A549 (cell line): ENCODE results near the gene ESRRG. TPM values are rescaled to one million over a fixed set of nuclear protein-coding genes. Genes with fewer than 3 reads are reported as not detected.
A peak's percentile ranks its signal among the peaks of the same experiment; 100 is the strongest.
"Not testable (repeated sequence)": the region's sequence is repeated elsewhere in the genome, so short reads cannot be mapped to it uniquely, and the experiment has no call there.

ENCODE experiments used
- ATAC-seq, 2 experiments: fragments of 200-7000 bp in 1 of 2; fragments of >200 bp in 1 of 2; cut with Nextera tagmentation in 1 of 2; cut with Tn5 transposase in 1 of 2; 3 replicates each; pipeline versions ENCODE4 v1.8.0 to v1.9.1; 2018 to 2020; ENCODE audit warnings: mild to moderate bottlenecking in 1 of 2, moderate library complexity in 1 of 2
- CTCF ChIA-PET: fragments of 300-600 bp; sonication (Branson Sonifier 250); formaldehyde crosslinking; extraction: SDS; loops from one replicate; lab custom pipeline; 2021; ENCODE audit warnings: antibody characterized with exemption, inconsistent platforms; lab: Yijun Ruan, JAX
- POLR2A ChIA-PET: fragments of 350-600 bp; formaldehyde crosslinking; extraction: SDS; loops from one replicate; lab custom pipeline; 2021; ENCODE audit warnings: antibody characterized with exemption, inconsistent platforms; lab: Yijun Ruan, JAX
- DNase-seq, 2 experiments: peaks; one replicate each; pipeline versions ENCODE4 v3.0.0 to v3.0.0-alpha.2; 2011 to 2016; ENCODE audit warnings: low read depth in 1 of 2, low spot score in 1 of 2
- FAIRE-seq: peaks from 2 replicates; lab custom pipeline; 2011; peaks lifted over from hg19 to GRCh38; lab: Jason Lieb, UNC
- H3K27ac ChIP-seq, 2 experiments: fragments of >200 bp; sonication (Bioruptor Twin); formaldehyde crosslinking; 3 replicates each; pipeline ENCODE4 v1.5.1; 2016 to 2017
- H3K4me1 ChIP-seq: fragments of >200 bp; sonication (Bioruptor Twin); formaldehyde crosslinking; 3 replicates; pipeline ENCODE4 v1.6.1; 2016
- H3K4me2 ChIP-seq: fragments of >200 bp; sonication (Bioruptor Twin); formaldehyde crosslinking; 3 replicates; pipeline ENCODE4 v1.6.1; 2016
- H3K4me3 ChIP-seq: fragments of >200 bp; sonication (Bioruptor Twin); formaldehyde crosslinking; 3 replicates; pipeline ENCODE4 v1.5.1; 2016
- H3K9me3 ChIP-seq: fragments of >200 bp; sonication (Bioruptor Twin); formaldehyde crosslinking; 3 replicates; pipeline ENCODE4 v1.6.1; 2016
- CBX8 ChIP-seq: fragments of 200-600 bp; sonication (generic); IDR thresholded peaks from 2 replicates; pipeline ENCODE4 v1.6.1; 2016
- CEBPB ChIP-seq, 2 experiments: fragments of >200 bp in 1 of 2; sonication (Bioruptor Twin) in 1 of 2; formaldehyde crosslinking in 1 of 2; IDR thresholded peaks; 2 replicates each; pipeline ENCODE4 v1.6.1; 2012 to 2016
- CHD4 ChIP-seq: fragments of 200-600 bp; sonication (generic); IDR thresholded peaks from 2 replicates; pipeline ENCODE4 v1.6.1; 2016; ENCODE audit warnings: antibody characterized with exemption, mild to moderate bottlenecking, borderline replicate concordance
- ESRRA ChIP-seq: fragments of 150-350 bp; IDR thresholded peaks from 2 replicates; pipeline ENCODE4 v1.6.1; 2014; ENCODE audit warnings: mild to moderate bottlenecking, low read length, borderline replicate concordance
- FOSB ChIP-seq: fragments of 250-450 bp; sonication (Bioruptor Pico); IDR thresholded peaks from 2 replicates; pipeline ENCODE4 v1.5.0; 2020; ENCODE audit warnings: mild to moderate bottlenecking, moderate library complexity
- GATA3 ChIP-seq: IDR thresholded peaks from 2 replicates; pipeline ENCODE4 v1.6.1; 2012; ENCODE audit warnings: borderline replicate concordance
- HOXA7 ChIP-seq: fragments of 250-450 bp; sonication (Bioruptor Pico); IDR thresholded peaks from 2 replicates; pipeline ENCODE4 v1.5.0; 2020; ENCODE audit warnings: mild to moderate bottlenecking, moderate library complexity
- HOXB13 ChIP-seq: fragments of 250-450 bp; sonication (Bioruptor Pico); IDR thresholded peaks from 2 replicates; pipeline ENCODE4 v1.5.0; 2020; ENCODE audit warnings: low read depth, mild to moderate bottlenecking, moderate library complexity
- HOXB5 ChIP-seq: fragments of 250-450 bp; sonication (Bioruptor Pico); IDR thresholded peaks from 2 replicates; pipeline ENCODE4 v1.5.0; 2020; ENCODE audit warnings: mild to moderate bottlenecking, moderate library complexity
- JUN ChIP-seq, 2 experiments: fragments of >200 bp; sonication (Bioruptor Twin); formaldehyde crosslinking; IDR thresholded peaks; 2 replicates in 1 of 2; 3 replicates in 1 of 2; pipeline ENCODE4 v1.6.1; 2016 to 2017
- KDM1A ChIP-seq: fragments of 200-600 bp; sonication (generic); IDR thresholded peaks from 2 replicates; pipeline ENCODE4 v1.6.1; 2016; ENCODE audit warnings: low read depth, mild to moderate bottlenecking
- KDM5A ChIP-seq: fragments of 200-600 bp; sonication (generic); IDR thresholded peaks from 2 replicates; pipeline ENCODE4 v1.6.1; 2016; ENCODE audit warnings: antibody characterized with exemption, mild to moderate bottlenecking
- MAZ ChIP-seq: fragments of 150-350 bp; IDR thresholded peaks from 2 replicates; pipeline ENCODE4 v1.6.1; 2014; ENCODE audit warnings: antibody characterized with exemption, low read depth, low read length, borderline replicate concordance
- NFE2L2 ChIP-seq: fragments of 150-350 bp; conservative IDR thresholded peaks from 2 replicates; pipeline ENCODE4 v1.6.1; 2014; ENCODE audit warnings: low read length
- NR3C1 ChIP-seq: fragments of >200 bp; sonication (Bioruptor Twin); formaldehyde crosslinking; IDR thresholded peaks from 3 replicates; pipeline ENCODE4 v1.6.1; 2017
- POLR2A ChIP-seq: IDR thresholded peaks from 2 replicates; pipeline ENCODE4 v1.6.1; 2012; ENCODE audit warnings: mild to moderate bottlenecking, low read length
- RARB ChIP-seq: fragments of 250-450 bp; sonication (Bioruptor Pico); IDR thresholded peaks from 2 replicates; pipeline ENCODE4 v1.8.0; 2021; ENCODE audit warnings: mild to moderate bottlenecking, moderate library complexity
- RFX5 ChIP-seq: fragments of 450-650 bp; IDR thresholded peaks from 2 replicates; pipeline ENCODE4 v1.7.1; 2014; ENCODE audit warnings: antibody characterized with exemption, mild to moderate bottlenecking, moderate library complexity
- RNF2 ChIP-seq: fragments of 200-600 bp; sonication (generic); IDR thresholded peaks from 2 replicates; pipeline ENCODE4 v1.6.1; 2016; ENCODE audit warnings: low read depth, mild to moderate bottlenecking, antibody characterized with exemption, moderate library complexity, borderline replicate concordance
- ZFP36 ChIP-seq: fragments of 450-650 bp; IDR thresholded peaks from 2 replicates; pipeline ENCODE4 v1.6.1; 2014; ENCODE audit warnings: borderline replicate concordance; ENCODE audit not compliant: partially characterized antibody
- WGBS: methylation state at CpG from one replicate; pipeline ENCODE4 v1.1.6; 2017; ENCODE audit errors: missing lambda C conversion rate; 5-methylcytosine and 5-hydroxymethylcytosine counted together
- polyA plus RNA-seq, 4 experiments: library from polyadenylated mRNA; depleted of rRNA in 3 of 4; stranded (reverse); fragments of >200 nt; fragmentation: RNase III in 1 of 4; extraction: RNeasy Plus Mini Kit Qiagen cat#74134 plus additional on column Dnase treatment in 1 of 4; gene quantifications; 2 replicates in 3 of 4; 3 replicates in 1 of 4; pipeline ENCODE4 v1.2.3, GENCODE V29; 2011 to 2017
- TF ChIP-seq, protein P1 (sequence below): fragments of 200-600 bp; sonication (generic); IDR thresholded peaks from 2 replicates; pipeline ENCODE4 v1.6.1; 2016; ENCODE audit warnings: antibody characterized with exemption, mild to moderate bottlenecking, moderate library complexity
- TF ChIP-seq, protein P2 (sequence below): fragments of >200 bp; sonication (Bioruptor Twin); formaldehyde crosslinking; IDR thresholded peaks from 2 replicates; pipeline ENCODE4 v1.6.1; 2016
- TF ChIP-seq, protein P3 (sequence below): fragments of 250-450 bp; sonication (Bioruptor Pico); IDR thresholded peaks from 2 replicates; pipeline ENCODE4 v1.5.0; 2020; ENCODE audit warnings: low read depth, mild to moderate bottlenecking, moderate library complexity
- TF ChIP-seq, protein P4 (sequence below): IDR thresholded peaks from 2 replicates; pipeline ENCODE4 v1.6.1; 2012
- TF ChIP-seq, protein P5 (sequence below): IDR thresholded peaks from 2 replicates; pipeline ENCODE4 v1.6.1; 2012; ENCODE audit warnings: low read depth, borderline replicate concordance

The ESRRG gene
- polyA plus RNA-seq, 2 of the 4 experiments (the other 2 are of a cell fraction), result 0.09 TPM; not detected in 1

DNA sequence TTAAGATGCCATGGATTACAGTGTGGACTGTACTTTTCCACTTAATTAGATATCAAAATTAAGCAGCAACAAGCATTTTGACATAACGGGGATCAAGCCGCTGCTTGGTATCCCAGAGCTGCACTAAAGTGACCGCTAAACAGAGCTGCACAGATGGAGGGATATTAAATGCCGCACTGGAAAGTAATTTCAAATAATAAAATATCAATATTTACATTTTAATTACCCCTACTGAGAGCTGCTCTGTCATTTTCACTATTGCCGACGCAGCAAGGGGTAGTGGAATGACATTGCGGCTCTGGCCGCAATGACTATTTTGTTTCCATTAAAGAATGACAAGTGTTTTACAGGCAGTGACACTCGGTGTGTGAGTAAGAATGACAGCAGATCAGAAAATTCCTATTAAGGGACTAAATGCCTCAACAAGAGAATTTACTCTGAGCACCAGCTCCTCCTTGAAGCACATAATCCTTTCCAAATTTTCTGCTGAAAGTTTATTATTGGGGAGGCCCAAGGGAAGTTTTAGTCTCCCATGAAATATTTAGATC, 190.9 kb downstream of the ESRRG start:
- Histone ChIP-seq H3K9me3 (no peaks in the 10 kb centered on the region), H3K4me2 (no peak overlapping the region), H3K4me1 (no peaks in the 10 kb centered on the region), H3K4me3 (no peak overlapping the region), H3K27ac (no peak overlapping the region)
- TF ChIP-seq HOXB13, result no peak
- no peak for TF ChIP-seq CEBPB (IDR thresholded peaks at IDR 0.05)
- TF ChIP-seq, protein P1, sequence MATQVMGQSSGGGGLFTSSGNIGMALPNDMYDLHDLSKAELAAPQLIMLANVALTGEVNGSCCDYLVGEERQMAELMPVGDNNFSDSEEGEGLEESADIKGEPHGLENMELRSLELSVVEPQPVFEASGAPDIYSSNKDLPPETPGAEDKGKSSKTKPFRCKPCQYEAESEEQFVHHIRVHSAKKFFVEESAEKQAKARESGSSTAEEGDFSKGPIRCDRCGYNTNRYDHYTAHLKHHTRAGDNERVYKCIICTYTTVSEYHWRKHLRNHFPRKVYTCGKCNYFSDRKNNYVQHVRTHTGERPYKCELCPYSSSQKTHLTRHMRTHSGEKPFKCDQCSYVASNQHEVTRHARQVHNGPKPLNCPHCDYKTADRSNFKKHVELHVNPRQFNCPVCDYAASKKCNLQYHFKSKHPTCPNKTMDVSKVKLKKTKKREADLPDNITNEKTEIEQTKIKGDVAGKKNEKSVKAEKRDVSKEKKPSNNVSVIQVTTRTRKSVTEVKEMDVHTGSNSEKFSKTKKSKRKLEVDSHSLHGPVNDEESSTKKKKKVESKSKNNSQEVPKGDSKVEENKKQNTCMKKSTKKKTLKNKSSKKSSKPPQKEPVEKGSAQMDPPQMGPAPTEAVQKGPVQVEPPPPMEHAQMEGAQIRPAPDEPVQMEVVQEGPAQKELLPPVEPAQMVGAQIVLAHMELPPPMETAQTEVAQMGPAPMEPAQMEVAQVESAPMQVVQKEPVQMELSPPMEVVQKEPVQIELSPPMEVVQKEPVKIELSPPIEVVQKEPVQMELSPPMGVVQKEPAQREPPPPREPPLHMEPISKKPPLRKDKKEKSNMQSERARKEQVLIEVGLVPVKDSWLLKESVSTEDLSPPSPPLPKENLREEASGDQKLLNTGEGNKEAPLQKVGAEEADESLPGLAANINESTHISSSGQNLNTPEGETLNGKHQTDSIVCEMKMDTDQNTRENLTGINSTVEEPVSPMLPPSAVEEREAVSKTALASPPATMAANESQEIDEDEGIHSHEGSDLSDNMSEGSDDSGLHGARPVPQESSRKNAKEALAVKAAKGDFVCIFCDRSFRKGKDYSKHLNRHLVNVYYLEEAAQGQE, result no peak
- TF ChIP-seq, protein P2, sequence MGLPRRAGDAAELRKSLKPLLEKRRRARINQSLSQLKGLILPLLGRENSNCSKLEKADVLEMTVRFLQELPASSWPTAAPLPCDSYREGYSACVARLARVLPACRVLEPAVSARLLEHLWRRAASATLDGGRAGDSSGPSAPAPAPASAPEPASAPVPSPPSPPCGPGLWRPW, result no peak
- no peak for TF ChIP-seq ZFP36
- TF ChIP-seq HOXA7 (CRISPR knock-in tag), result no peak
- no peak for TF ChIP-seq HOXB5 (CRISPR knock-in tag)
- no peak for TF ChIP-seq KDM5A
- TF ChIP-seq, protein P3, sequence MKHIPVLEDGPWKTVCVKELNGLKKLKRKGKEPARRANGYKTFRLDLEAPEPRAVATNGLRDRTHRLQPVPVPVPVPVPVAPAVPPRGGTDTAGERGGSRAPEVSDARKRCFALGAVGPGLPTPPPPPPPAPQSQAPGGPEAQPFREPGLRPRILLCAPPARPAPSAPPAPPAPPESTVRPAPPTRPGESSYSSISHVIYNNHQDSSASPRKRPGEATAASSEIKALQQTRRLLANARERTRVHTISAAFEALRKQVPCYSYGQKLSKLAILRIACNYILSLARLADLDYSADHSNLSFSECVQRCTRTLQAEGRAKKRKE (CRISPR knock-in tag), result no peak
- TF ChIP-seq NR3C1, result no peak
- TF ChIP-seq, protein P4, sequence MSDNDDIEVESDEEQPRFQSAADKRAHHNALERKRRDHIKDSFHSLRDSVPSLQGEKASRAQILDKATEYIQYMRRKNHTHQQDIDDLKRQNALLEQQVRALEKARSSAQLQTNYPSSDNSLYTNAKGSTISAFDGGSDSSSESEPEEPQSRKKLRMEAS, result no peak
- no peak for TF ChIP-seq NFE2L2
- no peak for TF ChIP-seq CBX8
- no peak for TF ChIP-seq POLR2A
- no peak for TF ChIP-seq JUN (IDR thresholded peaks at IDR 0.05)
- no peak for TF ChIP-seq RFX5
- no peak for TF ChIP-seq KDM1A
- FAIRE-seq (no peak), ATAC-seq (no peak), DNase-seq (no peak)
- ChIA-PET CTCF (interaction anchor here (0.9 kb wide), 1 partner anchor 18 kb away, joined by 3 read pairs; no protein-coding TSS in a partner anchor), POLR2A (no interaction called here)
- 90% methylated on average over 9 of the region's 9 CpGs for WGBS

DNA sequence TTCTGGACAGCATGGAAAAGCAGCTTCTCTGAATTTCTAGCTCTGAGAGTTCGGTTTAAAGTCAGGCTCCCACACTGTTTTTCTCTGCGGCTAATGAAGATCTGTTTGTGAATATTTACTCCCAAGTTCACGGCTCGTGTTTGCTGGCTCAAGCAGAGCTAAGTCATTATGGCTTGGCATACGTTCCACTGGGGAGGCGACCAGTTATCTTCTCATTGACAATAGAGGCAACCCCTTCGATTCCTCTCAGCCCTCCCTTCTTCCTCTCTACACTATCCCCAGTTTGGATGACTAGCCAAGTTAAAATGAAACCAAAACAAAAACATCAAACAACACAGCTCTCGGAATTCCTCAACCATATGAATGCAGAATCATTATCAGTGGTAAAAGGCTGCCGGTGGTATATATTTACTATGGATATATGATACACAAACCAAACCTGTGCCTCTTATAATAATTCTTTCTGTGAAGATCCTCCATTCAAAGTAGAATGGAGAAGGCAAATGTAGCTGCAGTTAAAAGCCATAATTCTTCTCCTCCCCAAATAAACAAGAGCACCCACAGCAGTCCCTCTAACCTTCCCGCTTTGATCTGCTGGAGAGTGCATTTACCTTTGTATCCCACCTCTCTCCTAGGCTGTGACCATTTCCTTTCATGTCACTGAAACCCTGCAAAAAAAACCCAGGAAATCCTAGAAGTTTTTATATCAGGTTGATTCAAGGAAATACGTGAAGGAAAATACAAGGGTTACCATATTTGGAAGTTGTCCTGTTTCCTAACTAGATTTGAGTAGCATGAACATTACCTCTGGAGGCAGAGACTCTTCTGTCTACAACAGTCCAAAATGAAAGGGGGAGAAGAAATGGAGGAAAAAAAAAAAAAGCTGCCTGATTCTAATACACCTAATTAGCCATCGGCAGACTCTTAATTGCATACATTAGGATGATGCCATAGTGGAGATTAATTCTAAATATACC, 191.7 kb downstream of the ESRRG start:
- H3K4me2 ChIP-seq, result peak overlapping the region; percentile 70
- 24% methylated on average over 12 of the region's 12 CpGs for WGBS
- no peaks in the 10 kb centered on the region for H3K4me1 ChIP-seq
- H3K9me3 ChIP-seq, result no peaks in the 10 kb centered on the region
- peak overlapping the region; percentile 32 for H3K4me3 ChIP-seq
- ChIA-PET CTCF (no interaction called here), POLR2A (no interaction called here)
- no peak for TF ChIP-seq GATA3
- TF ChIP-seq MAZ, result no peak
- TF ChIP-seq RARB (CRISPR knock-in tag), result no peak
- TF ChIP-seq CHD4, result no peak
- no peak for TF ChIP-seq FOSB
- no peak for TF ChIP-seq ESRRA
- TF ChIP-seq POLR2A, result no peak
- TF ChIP-seq, protein P5, sequence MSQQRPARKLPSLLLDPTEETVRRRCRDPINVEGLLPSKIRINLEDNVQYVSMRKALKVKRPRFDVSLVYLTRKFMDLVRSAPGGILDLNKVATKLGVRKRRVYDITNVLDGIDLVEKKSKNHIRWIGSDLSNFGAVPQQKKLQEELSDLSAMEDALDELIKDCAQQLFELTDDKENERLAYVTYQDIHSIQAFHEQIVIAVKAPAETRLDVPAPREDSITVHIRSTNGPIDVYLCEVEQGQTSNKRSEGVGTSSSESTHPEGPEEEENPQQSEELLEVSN, result no peak
- no peak for TF ChIP-seq KDM5A
- TF ChIP-seq RNF2, result no peak
- FAIRE-seq (no peak), DNase-seq (no peak), ATAC-seq (peak; percentile 54 to 68; a peak in 4 of 6 replicates)
- no peak overlapping the region for H3K27ac ChIP-seq

DNA sequence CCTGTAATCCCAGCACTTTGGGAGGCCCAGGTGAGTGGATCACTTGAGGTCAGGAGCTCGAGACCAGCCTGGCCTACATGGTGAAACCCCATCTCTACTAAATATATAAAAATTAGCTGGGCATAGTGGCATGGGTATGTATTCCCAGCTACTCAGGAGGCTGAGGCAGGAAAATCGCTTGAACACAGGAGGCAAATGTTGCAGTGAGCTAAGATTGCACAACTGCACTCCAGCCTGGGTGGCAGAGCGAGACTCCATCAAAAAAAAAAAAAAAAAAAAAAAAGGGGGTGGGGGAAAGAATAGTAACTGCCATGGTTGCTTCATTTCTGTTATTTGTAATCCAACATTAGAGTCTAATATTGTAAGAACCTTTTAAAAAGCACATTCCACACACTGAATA, 193.4 kb downstream of the ESRRG start:
- H3K4me3 ChIP-seq, H3K4me2 ChIP-seq, FAIRE-seq, ATAC-seq, H3K27ac ChIP-seq, H3K4me1 ChIP-seq, CTCF ChIA-PET, H3K9me3 ChIP-seq, DNase-seq, POLR2A ChIA-PET: not testable (repeated sequence)
- 59% methylated on average over 3 of the region's 3 CpGs for WGBS
